ENCODE results near the gene DPP3.

Gene DPP3

DNA sequence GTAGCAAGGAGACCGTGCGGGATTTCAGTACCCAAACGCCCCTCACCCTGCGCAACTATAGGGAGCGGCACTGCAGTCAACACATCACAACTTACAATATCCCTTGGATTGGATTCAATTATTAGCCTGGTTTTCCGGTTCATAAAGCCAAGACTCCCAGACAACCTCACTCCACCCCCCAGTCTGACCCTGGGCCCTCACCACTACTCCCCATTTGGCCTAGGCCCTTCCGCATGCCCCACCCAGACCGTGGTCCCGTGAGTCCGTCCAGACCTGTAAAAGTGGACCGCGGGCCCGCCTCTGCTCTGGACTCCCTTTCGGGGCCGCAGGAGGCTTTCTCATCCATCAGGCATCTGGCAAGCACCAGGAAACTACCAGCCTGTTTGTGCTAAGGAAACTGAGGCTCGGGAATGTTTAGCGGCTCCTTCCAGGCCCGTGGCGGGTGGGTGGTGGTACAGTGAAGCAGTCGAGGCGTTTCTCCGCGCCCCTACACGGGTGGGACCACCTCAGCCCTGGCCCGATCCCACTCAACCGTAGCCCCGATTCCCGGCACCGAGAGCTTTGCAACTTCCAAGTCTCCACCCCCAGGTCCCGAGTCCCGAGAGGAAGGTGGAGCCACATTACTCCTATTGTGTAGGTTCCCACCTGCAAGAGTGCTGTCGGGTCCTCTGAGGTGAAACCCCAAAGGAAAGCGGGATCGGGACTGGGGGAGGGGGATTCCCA is 679 bp upstream of the DPP3 start:
- POLR2A ChIA-PET, result interaction anchor here (0.9 to 1.4 kb wide), 4 partner anchors 10 to 199 kb away, joined by 3 to 14 read pairs (median 4); partner anchors contain the start of gene PELI3
- DNase-seq (ENCODE audit: extremely low spot score), result no peak
- TF ChIP-seq, protein P1, sequence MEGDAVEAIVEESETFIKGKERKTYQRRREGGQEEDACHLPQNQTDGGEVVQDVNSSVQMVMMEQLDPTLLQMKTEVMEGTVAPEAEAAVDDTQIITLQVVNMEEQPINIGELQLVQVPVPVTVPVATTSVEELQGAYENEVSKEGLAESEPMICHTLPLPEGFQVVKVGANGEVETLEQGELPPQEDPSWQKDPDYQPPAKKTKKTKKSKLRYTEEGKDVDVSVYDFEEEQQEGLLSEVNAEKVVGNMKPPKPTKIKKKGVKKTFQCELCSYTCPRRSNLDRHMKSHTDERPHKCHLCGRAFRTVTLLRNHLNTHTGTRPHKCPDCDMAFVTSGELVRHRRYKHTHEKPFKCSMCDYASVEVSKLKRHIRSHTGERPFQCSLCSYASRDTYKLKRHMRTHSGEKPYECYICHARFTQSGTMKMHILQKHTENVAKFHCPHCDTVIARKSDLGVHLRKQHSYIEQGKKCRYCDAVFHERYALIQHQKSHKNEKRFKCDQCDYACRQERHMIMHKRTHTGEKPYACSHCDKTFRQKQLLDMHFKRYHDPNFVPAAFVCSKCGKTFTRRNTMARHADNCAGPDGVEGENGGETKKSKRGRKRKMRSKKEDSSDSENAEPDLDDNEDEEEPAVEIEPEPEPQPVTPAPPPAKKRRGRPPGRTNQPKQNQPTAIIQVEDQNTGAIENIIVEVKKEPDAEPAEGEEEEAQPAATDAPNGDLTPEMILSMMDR (IDR thresholded peaks at IDR 0.05; ENCODE audit: control extremely low read depth, extremely low read depth, low read depth, missing control alignments), result no peak
- CTCF ChIA-PET, result interaction anchor here (0.7 to 3.4 kb wide), 33 partner anchors 9 to 355 kb away, joined by 3 to 83 read pairs (median 4); partner anchors contain the start of genes ACTN3, BBS1, CCDC87 and CCS

DNA sequence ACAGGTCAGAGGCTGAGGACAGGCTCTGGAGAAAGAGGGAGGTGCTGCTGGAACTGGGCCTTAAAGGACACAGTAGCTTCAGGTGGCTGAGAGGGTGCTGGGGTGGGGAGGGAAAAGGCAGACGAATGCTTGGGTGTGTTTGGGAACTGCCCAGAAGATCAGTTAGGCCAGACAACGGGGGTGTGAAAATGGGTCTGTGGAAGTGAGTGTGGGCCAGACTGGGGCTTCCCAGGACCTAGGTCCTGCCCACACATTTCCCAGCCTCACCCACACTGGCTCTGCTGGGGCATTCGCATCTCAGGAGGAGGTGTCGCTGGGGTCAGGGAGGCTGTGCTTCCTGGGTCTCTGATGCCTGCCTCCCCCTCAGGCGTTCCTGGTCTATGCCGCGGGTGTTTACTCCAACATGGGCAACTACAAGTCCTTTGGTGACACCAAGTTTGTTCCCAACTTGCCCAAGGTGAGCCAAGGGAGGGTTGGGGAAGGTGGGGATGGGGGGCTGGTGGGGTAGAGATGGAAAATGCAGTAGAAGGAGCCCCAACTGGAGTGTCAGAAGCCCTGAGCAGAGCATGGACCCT is 4.7 kb downstream of the DPP3 start:
- no peak for DNase-seq (ENCODE audit: extremely low spot score)
- ChIA-PET CTCF (interaction anchor here (0.9 to 2.7 kb wide), 7 partner anchors 18 to 194 kb away, joined by 3 to 9 read pairs (median 3); partner anchors contain the start of genes MRPL11, PELI3 and RBM4B), POLR2A (no interaction called here)
- TF ChIP-seq, protein P1 (IDR thresholded peaks at IDR 0.05; ENCODE audit: control extremely low read depth, extremely low read depth, low read depth, missing control alignments), result no peak

DNA sequence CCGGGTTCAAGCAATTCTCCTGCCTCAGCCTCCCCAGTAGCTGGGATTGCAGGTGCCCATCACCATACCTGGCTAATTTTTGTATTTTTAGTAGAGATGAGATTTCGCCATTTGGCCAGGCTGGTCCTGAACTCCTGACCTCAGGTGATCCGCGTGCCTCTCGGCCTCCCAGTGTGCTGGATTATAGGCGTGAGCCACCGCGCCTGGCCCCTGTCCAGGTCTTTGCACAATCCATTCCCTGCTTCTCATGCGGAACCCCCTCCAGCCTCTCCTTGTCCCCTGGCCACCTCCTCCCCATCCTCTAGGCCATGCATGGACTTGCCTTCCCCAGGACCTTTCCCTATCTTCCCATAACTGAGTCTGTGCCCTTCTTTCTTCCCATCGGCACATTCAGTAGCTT is 8.7 kb downstream of the DPP3 start:
- ChIA-PET POLR2A (no interaction called here), CTCF (interaction anchor here (1.1 to 1.5 kb wide), 3 partner anchors 9 to 189 kb away, joined by 3 to 4 read pairs (median 4); partner anchors contain the start of genes DPP3 and MRPL11)
- no peak for DNase-seq (ENCODE audit: extremely low spot score)
- TF ChIP-seq, protein P1 (IDR thresholded peaks at IDR 0.05; ENCODE audit: control extremely low read depth, extremely low read depth, low read depth, missing control alignments), result no peak

DNA sequence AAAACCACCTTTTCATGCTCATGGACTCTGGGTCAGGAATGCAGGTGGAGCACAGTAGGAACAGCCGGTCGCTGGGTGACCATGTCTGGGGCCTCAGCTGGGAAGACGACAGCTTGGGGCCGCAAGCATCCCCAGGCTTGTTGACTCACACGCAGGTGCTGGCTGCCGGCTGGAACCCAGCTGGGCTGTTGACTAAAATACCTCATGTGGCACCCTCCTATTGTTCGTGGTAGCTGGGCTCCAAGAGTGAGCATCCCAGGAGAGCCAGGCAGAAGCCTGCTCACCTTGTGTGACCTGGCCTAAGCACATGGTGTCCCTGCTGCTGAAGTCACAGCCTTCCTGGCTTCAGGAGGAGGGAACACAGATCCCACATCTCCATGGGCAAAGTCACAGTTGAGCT is 9.4 kb downstream of the DPP3 start:
- CTCF ChIA-PET, result interaction anchor here (0.7 to 3.6 kb wide), 3 partner anchors 9 to 189 kb away, joined by 3 to 19 read pairs (median 4); partner anchors contain the start of gene DPP3
- POLR2A ChIA-PET, result interaction anchor here (1.4 kb wide), 1 partner anchor 10 kb away, joined by 3 read pairs; the partner anchor contains the start of gene DPP3
- DNase-seq (ENCODE audit: extremely low spot score), result no peak
- TF ChIP-seq, protein P1 (IDR thresholded peaks at IDR 0.05; ENCODE audit: control extremely low read depth, extremely low read depth, low read depth, missing control alignments), result no peak

DNA sequence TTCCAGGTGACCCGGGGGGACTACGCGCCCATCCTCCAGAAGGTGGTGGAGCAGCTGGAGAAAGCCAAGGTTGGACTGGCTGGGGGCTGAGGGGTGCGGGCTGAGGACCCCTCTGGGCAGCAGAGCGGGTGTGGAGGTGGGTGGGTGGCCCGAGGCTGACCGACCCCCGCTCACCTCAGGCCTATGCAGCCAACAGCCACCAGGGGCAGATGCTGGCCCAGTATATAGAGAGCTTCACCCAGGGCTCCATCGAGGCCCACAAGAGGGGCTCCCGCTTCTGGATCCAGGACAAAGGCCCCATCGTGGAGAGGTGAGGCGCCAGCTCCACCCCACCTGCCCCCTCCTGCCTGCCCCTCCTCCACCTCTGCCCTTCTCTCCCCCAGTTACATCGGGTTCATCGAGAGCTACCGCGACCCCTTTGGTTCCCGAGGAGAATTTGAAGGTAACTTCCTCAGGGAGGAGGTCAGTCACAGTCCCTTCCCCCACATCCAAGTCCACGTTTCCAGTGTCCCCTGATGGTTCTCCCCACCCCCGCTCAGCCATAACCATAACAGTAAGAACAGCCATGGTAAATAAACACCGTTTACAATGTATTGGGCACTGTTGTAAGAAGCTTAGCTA is 11.2 kb downstream of the DPP3 start:
- ChIA-PET POLR2A (interaction anchor here (0.7 kb wide), 1 partner anchor 287 kb away, joined by 3 read pairs; no protein-coding TSS in a partner anchor), CTCF (interaction anchor here (0.7 to 3.6 kb wide), 5 partner anchors 13 to 187 kb away, joined by 3 to 19 read pairs (median 3); partner anchors contain the start of gene BBS1)
- TF ChIP-seq, protein P1 (IDR thresholded peaks at IDR 0.05; ENCODE audit: control extremely low read depth, extremely low read depth, low read depth, missing control alignments), result peak; percentile 2
- DNase-seq (ENCODE audit: extremely low spot score), result no peak
